ENCODE data around the gene IL16. TPM values are rescaled to one million over a fixed set of nuclear protein-coding genes. Genes with fewer than 3 reads are reported as not detected.

Gene IL16
- total and polyA plus RNA-seq, 9 donors: 1.8 to 16.5 (median 9.0) TPM

DNA sequence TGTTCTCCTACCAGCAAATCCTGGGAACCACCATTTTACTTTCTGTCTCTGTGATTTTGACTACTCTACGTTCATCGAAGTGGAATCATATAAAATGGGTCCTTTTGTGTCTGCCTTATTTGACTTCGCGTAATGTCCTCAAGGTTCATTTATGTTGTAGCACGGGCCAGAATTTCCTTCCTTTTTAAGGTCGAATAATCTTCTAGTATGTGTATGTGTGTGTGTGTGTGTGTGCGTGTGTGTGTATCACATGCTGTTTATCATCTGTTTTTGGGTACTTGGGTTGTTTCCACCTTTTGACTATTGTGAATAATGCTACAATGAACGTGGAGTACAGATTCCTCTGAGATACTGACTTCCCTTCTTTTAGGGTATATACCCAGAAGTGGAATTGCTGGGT is 91.9 kb downstream of the IL16 start:
- Histone ChIP-seq H3K4me1 (ENCODE audit: insufficient read depth) (no peaks in the 10 kb centered on the region), H3K27ac (no peak overlapping the region), H3K27me3 (no peaks in the 10 kb centered on the region), H3K4me3 (no peak overlapping the region), H3K9me3 (no peaks in the 10 kb centered on the region), H3K36me3 (no peaks in the 10 kb centered on the region)
- DNase-seq: no peak
- intact Hi-C loops (cut with DNase I): loop anchor here in 1 of 4 donors (10.0 kb wide), 1 partner anchor 96 kb away; no protein-coding TSS in a partner anchor
- no peak for TF ChIP-seq CTCF (IDR thresholded peaks at IDR 0.05)
- TF ChIP-seq EP300 (IDR thresholded peaks at IDR 0.05): no peak
- TF ChIP-seq POLR2A (IDR thresholded peaks at IDR 0.05): no peak
- WGBS, 3 donors: 88 to 95% (median 92%) methylated on average over 8 of the region's 8 CpGs

DNA sequence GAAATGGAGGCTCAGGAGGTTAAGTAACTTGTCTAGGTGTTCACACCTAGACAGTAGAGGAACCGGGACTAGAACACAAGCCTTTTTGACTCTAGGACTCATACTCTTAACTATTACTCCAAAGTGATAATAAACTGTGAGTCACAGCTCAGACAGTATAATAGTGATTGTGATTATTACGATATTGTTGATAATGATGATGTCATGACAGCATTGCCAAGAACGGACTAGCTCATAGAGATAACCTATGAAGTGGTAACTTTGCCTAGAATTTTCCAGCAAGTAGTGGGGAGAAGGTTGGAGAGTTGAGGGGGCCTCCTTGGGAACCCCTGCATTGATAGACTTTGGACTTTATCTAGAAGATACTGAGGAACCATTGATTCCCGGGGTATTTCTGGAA is 93.2 kb downstream of the IL16 start:
- 83 to 86% (median 83%) methylated on average over 4 of the region's 4 CpGs for WGBS, 3 donors
- no peak for DNase-seq
- no peaks in the 10 kb centered on the region for H3K27me3 ChIP-seq

DNA sequence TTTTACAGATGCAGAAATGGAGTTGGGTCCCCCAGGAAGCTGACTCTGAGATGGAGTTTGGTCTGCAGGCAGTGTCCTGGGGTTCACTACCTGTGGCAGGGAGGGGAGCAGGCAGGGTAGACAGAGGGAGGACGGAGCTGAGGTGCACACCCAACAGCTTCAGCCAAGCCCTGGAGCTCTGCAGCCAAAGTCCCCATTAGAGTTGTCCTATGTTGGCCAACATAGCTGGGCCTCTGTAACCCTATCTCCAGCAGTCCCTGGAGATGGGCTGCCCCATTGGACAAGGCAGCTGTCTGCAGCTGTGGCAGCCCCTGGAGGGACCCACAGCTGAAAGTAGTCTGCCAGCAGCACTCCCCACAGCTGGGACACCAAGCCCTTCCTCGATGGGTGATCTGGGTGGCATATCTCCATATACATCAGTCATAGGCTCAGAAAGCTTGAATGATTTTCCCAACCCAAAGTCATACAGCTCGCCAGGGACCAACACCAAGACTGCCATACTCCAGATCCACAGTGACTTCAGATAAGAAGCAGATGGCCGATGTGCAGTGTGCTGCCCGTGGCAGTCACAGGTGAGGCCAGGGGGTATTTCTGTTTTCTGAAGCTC is 95.3 kb downstream of the IL16 start:
- TF ChIP-seq POLR2A (IDR thresholded peaks at IDR 0.05) (no peak), CTCF (IDR thresholded peaks at IDR 0.05) (no peak), EP300 (IDR thresholded peaks at IDR 0.05) (no peak)
- Histone ChIP-seq H3K27ac (no peak overlapping the region), H3K4me1 (ENCODE audit: insufficient read depth) (no peaks in the 10 kb centered on the region), H3K4me3 (no peak overlapping the region), H3K27me3 (no peaks in the 10 kb centered on the region), H3K9me3 (no peaks in the 10 kb centered on the region), H3K36me3 (no peaks in the 10 kb centered on the region)
- WGBS, 3 donors: 65 to 87% (median 85%) methylated on average over 5 of the region's 5 CpGs
- DNase-seq: no peak
- intact Hi-C loops (cut with DNase I): no loop called here

More for the DNA sequence above, 93.2 kb downstream of the IL16 start:
- intact Hi-C loops (cut with DNase I): loop anchor here in 1 of 4 donors (10.0 kb wide), 1 partner anchor 95 kb away; no protein-coding TSS in a partner anchor
- Histone ChIP-seq H3K9me3 (no peaks in the 10 kb centered on the region), H3K36me3 (no peaks in the 10 kb centered on the region), H3K4me3 (no peak overlapping the region), H3K27ac (no peak overlapping the region), H3K4me1 (ENCODE audit: insufficient read depth) (no peaks in the 10 kb centered on the region)
- TF ChIP-seq POLR2A (IDR thresholded peaks at IDR 0.05) (no peak), EP300 (IDR thresholded peaks at IDR 0.05) (no peak), CTCF (IDR thresholded peaks at IDR 0.05) (no peak)

DNA sequence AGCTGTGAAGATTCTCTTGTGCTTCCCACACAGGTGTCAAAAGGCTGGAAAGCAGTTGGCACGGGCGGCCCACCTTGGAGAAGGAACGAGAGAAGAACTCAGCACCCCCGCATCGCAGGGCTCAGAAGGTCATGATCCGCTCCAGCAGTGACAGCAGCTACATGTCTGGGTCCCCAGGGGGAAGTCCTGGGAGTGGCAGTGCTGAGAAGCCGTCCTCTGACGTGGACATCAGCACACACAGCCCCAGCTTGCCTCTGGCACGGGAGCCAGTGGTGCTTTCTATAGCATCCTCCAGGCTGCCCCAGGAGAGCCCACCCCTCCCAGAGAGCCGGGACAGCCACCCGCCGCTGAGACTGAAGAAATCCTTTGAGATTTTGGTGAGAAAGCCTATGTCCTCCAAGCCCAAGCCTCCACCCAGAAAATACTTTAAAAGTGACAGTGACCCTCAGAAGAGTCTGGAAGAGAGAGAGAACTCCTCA is 95.9 kb downstream of the IL16 start:
- Histone ChIP-seq H3K36me3 (no peaks in the 10 kb centered on the region), H3K27ac (no peak overlapping the region), H3K4me1 (ENCODE audit: insufficient read depth) (no peaks in the 10 kb centered on the region), H3K27me3 (no peaks in the 10 kb centered on the region), H3K4me3 (no peak overlapping the region), H3K9me3 (no peaks in the 10 kb centered on the region)
- TF ChIP-seq CTCF (IDR thresholded peaks at IDR 0.05) (no peak), EP300 (IDR thresholded peaks at IDR 0.05) (no peak), POLR2A (IDR thresholded peaks at IDR 0.05) (no peak)
- intact Hi-C loops (cut with DNase I): no loop called here
- no peak for DNase-seq
- whole genome bisulfite sequencing, 3 donors: 87 to 92% (median 91%) methylated on average over 12 of the region's 12 CpGs
